ENCODE measurements around the gene PRKAG1. TPM values are rescaled to one million over a fixed set of nuclear protein-coding genes. Genes with fewer than 3 reads are reported as not detected.

The PRKAG1 gene
- total and polyA plus RNA-seq, 8 donors: 18.2 to 33.4 (median 26.3) TPM

GRCh38 chr12:48990552-48990951 is 28.0 kb downstream of the PRKAG1 start:
- ATAC-seq (no peak), FAIRE-seq (no peak), DNase-seq (no peak)
- Histone ChIP-seq H3K27ac (no peak overlapping the region), H3K4me1 (no peaks in the 10 kb centered on the region), H3K9me3 (no peaks in the 10 kb centered on the region), H3K36me3 (no peaks in the 10 kb centered on the region), H3K27me3 (no peaks in the 10 kb centered on the region), H3K4me3 (no peak overlapping the region)
- intact Hi-C loops (cut with DNase I): no loop called here
- TF ChIP-seq CTCF (IDR thresholded peaks at IDR 0.05): no peak

GRCh38 chr12:48988030-48988649 is 30.4 kb downstream of the PRKAG1 start:
- Histone ChIP-seq H3K4me3 (no peak overlapping the region), H3K27me3 (no peaks in the 10 kb centered on the region), H3K27ac (no peak overlapping the region), H3K9me3 (no peaks in the 10 kb centered on the region), H3K36me3 (no peaks in the 10 kb centered on the region), H3K4me1 (no peaks in the 10 kb centered on the region)
- DNase-seq (peak in 4 of 6 donors; percentile 71 to 94 (median 74)), FAIRE-seq (no peak), ATAC-seq (peak; percentile 73 to 96 (median 88))
- intact Hi-C loops (cut with DNase I): no loop called here
- WGBS, 2 donors: 19 to 22% methylated on average over 16 of the region's 16 CpGs
- TF ChIP-seq CTCF (IDR thresholded peaks at IDR 0.05): peak; percentile 73 to 93 (median 86)

- FAIRE-seq (no peak), DNase-seq (peak in 1 of 6 donors; percentile 45), ATAC-seq (no peak)
- Histone ChIP-seq H3K36me3 (no peaks in the 10 kb centered on the region), H3K4me3 (no peak overlapping the region), H3K9me3 (no peaks in the 10 kb centered on the region), H3K27me3 (peaks cover 0 to 2% (median 0%) of the 10 kb centered on the region in 4 donors), H3K4me1 (no peaks in the 10 kb centered on the region), H3K27ac (no peak overlapping the region)
- WGBS, 2 donors: 59 to 69% methylated on average over 23 of the region's 23 CpGs
- intact Hi-C loops (cut with DNase I): no loop called here
- TF ChIP-seq CTCF (IDR thresholded peaks at IDR 0.05): no peak
Observed at GRCh38 chr12:48986720-48987291, 31.8 kb downstream of the PRKAG1 start.

GRCh38 chr12:48985901-48986300 is 32.7 kb downstream of the PRKAG1 start:
- intact Hi-C loops (cut with DNase I): no loop called here
- H3K9me3 ChIP-seq: no peaks in the 10 kb centered on the region
- no peak for TF ChIP-seq CTCF (IDR thresholded peaks at IDR 0.05)
- peaks cover 0 to 3% (median 0%) of the 10 kb centered on the region in 3 donors for H3K4me1 ChIP-seq
- 86 to 89% methylated on average over 2 of the region's 2 CpGs for WGBS, 2 donors
- ATAC-seq: no peak
- H3K27ac ChIP-seq: no peak overlapping the region
- FAIRE-seq: no peak
- no peaks in the 10 kb centered on the region for H3K36me3 ChIP-seq
- peaks cover 0 to 10% (median 3%) of the 10 kb centered on the region in 4 donors for H3K27me3 ChIP-seq
- H3K4me3 ChIP-seq: no peak overlapping the region
- no peak for DNase-seq

GRCh38 chr12:48985475-48985897 is 33.1 kb downstream of the PRKAG1 start:
- FAIRE-seq (no peak), DNase-seq (no peak), ATAC-seq (no peak)
- H3K36me3 ChIP-seq: no peaks in the 10 kb centered on the region
- TF ChIP-seq CTCF (IDR thresholded peaks at IDR 0.05): no peak
- no peaks in the 10 kb centered on the region for H3K9me3 ChIP-seq
- peaks cover 0 to 11% (median 3%) of the 10 kb centered on the region in 4 donors for H3K27me3 ChIP-seq
- intact Hi-C loops (cut with DNase I): no loop called here
- H3K27ac ChIP-seq: no peak overlapping the region
- H3K4me3 ChIP-seq: no peak overlapping the region
- peaks cover under 1 to 7% (median 3%) of the 10 kb centered on the region in 3 donors for H3K4me1 ChIP-seq
- 56 to 66% methylated on average over 10 of the region's 10 CpGs for WGBS, 2 donors

Data from pancreas (tissue), 10 donors.